Measurements from ENCODE around the gene ASGR2. TPM values are rescaled to one million over a fixed set of nuclear protein-coding genes. Genes with fewer than 3 reads are reported as not detected.

ASGR2 gene
- total and polyA plus RNA-seq, 4 donors = 0.24 to 0.50 (median 0.39) TPM; not detected in 1

- H3K36me3 ChIP-seq (ENCODE audit: control insufficient read depth, insufficient read depth, low read length) = no peaks in the 10 kb centered on the region
- H3K4me3 ChIP-seq (ENCODE audit: low read depth, low read length) = no peak overlapping the region
- H3K27ac ChIP-seq (ENCODE audit: low read depth, low read length) = no peak overlapping the region
- 91% methylated on average over 14 of the region's 14 CpGs for WGBS (ENCODE audit: insufficient coverage)
- DNase-seq (ENCODE audit: low read depth in 4 of 6, low spot score in 6 of 6) = no peak
- H3K27me3 ChIP-seq (ENCODE audit: control insufficient read depth, insufficient read depth, low read length) = no peaks in the 10 kb centered on the region
- H3K4me1 ChIP-seq (ENCODE audit: control insufficient read depth, insufficient read depth, low read length) = no peaks in the 10 kb centered on the region
- H3K9me3 ChIP-seq (ENCODE audit: control insufficient read depth, insufficient read depth, low read length) = no peaks in the 10 kb centered on the region
Observed at GRCh38 chr17:7074931-7075330, 39.7 kb downstream of the ASGR2 start.

GRCh38 chr17:7072406-7072805, 42.2 kb downstream of the ASGR2 start:
- Histone ChIP-seq H3K27me3 (ENCODE audit: control insufficient read depth, insufficient read depth, low read length) (no peaks in the 10 kb centered on the region), H3K4me3 (ENCODE audit: low read depth, low read length) (no peak overlapping the region), H3K9me3 (ENCODE audit: control insufficient read depth, insufficient read depth, low read length) (peaks cover 2% of the 10 kb centered on the region), H3K27ac (ENCODE audit: low read depth, low read length) (no peak overlapping the region), H3K4me1 (ENCODE audit: control insufficient read depth, insufficient read depth, low read length) (no peaks in the 10 kb centered on the region), H3K36me3 (ENCODE audit: control insufficient read depth, insufficient read depth, low read length) (no peaks in the 10 kb centered on the region)
- 100% methylated on average over 1 of the region's 2 CpGs for WGBS (ENCODE audit: insufficient coverage)
- no peak for DNase-seq (ENCODE audit: low read depth in 4 of 6, low spot score in 6 of 6)

GRCh38 chr17:7070712-7071111, 43.9 kb downstream of the ASGR2 start:
- 85% methylated on average over 2 of the region's 3 CpGs for WGBS (ENCODE audit: insufficient coverage)
- Histone ChIP-seq H3K4me3 (ENCODE audit: low read depth, low read length) (no peak overlapping the region), H3K36me3 (ENCODE audit: control insufficient read depth, insufficient read depth, low read length) (no peaks in the 10 kb centered on the region), H3K4me1 (ENCODE audit: control insufficient read depth, insufficient read depth, low read length) (no peaks in the 10 kb centered on the region), H3K27ac (ENCODE audit: low read depth, low read length) (no peak overlapping the region), H3K27me3 (ENCODE audit: control insufficient read depth, insufficient read depth, low read length) (no peaks in the 10 kb centered on the region), H3K9me3 (ENCODE audit: control insufficient read depth, insufficient read depth, low read length) (peaks cover 2% of the 10 kb centered on the region)
- DNase-seq (ENCODE audit: low read depth in 4 of 6, low spot score in 6 of 6) = no peak

DNA sequence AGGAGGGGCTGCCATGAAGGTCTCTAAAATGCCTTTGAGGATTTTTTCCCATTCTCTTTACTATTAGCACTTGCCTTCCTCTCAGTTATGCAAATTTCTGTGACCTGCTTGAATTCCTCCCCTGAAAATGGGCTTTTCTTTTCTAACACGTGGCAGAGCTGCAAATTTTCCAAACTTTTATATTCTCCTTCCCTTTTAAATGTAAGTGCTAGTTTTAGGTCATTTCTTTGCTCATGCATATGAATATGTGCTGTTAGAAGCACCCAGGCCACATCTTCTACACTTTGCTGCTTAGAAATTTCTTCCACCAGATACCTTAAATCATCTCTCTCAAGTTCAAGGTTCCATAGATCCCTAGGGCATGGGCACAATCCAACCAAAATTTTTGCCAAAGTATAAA, 46.4 kb downstream of the ASGR2 start:
- Histone ChIP-seq H3K9me3 (ENCODE audit: control insufficient read depth, insufficient read depth, low read length) (peaks cover 2% of the 10 kb centered on the region), H3K36me3 (ENCODE audit: control insufficient read depth, insufficient read depth, low read length) (no peaks in the 10 kb centered on the region), H3K27me3 (ENCODE audit: control insufficient read depth, insufficient read depth, low read length) (no peaks in the 10 kb centered on the region), H3K4me3 (ENCODE audit: low read depth, low read length) (no peak overlapping the region), H3K4me1 (ENCODE audit: control insufficient read depth, insufficient read depth, low read length) (peaks cover 4% of the 10 kb centered on the region), H3K27ac (ENCODE audit: low read depth, low read length) (no peak overlapping the region)
- DNase-seq (ENCODE audit: low read depth in 4 of 6, low spot score in 6 of 6) = no peak
- no CpG with 5 or more reads among the region's 1 CpG for WGBS (ENCODE audit: insufficient coverage)

- no peak overlapping the region for H3K27ac ChIP-seq (ENCODE audit: low read depth, low read length)
- H3K4me1 ChIP-seq (ENCODE audit: control insufficient read depth, insufficient read depth, low read length) = peaks cover 4% of the 10 kb centered on the region
- WGBS (ENCODE audit: insufficient coverage) = no CpG with 5 or more reads among the region's 1 CpG
- H3K4me3 ChIP-seq (ENCODE audit: low read depth, low read length) = no peak overlapping the region
- DNase-seq (ENCODE audit: low read depth in 4 of 6, low spot score in 6 of 6) = no peak
- H3K9me3 ChIP-seq (ENCODE audit: control insufficient read depth, insufficient read depth, low read length) = peaks cover 2% of the 10 kb centered on the region
- no peaks in the 10 kb centered on the region for H3K36me3 ChIP-seq (ENCODE audit: control insufficient read depth, insufficient read depth, low read length)
- no peaks in the 10 kb centered on the region for H3K27me3 ChIP-seq (ENCODE audit: control insufficient read depth, insufficient read depth, low read length)
Observed at GRCh38 chr17:7067198-7067597, 47.4 kb downstream of the ASGR2 start.

GRCh38 chr17:7064261-7064660, 50.4 kb downstream of the ASGR2 start:
- H3K4me3 ChIP-seq (ENCODE audit: low read depth, low read length) = no peak overlapping the region
- H3K27ac ChIP-seq (ENCODE audit: low read depth, low read length) = no peak overlapping the region
- peak in 1 of 6 donors; percentile 34 for DNase-seq (ENCODE audit: low read depth in 4 of 6, low spot score in 6 of 6)

GRCh38 chr17:7063518-7064094, 51.0 kb downstream of the ASGR2 start:
- WGBS (ENCODE audit: insufficient coverage) = 76% methylated on average over 2 of the region's 6 CpGs
- no peak overlapping the region for H3K27ac ChIP-seq (ENCODE audit: low read depth, low read length)
- H3K9me3 ChIP-seq (ENCODE audit: control insufficient read depth, insufficient read depth, low read length) = peaks cover 2% of the 10 kb centered on the region
- H3K4me1 ChIP-seq (ENCODE audit: control insufficient read depth, insufficient read depth, low read length) = peaks cover 4% of the 10 kb centered on the region
- H3K4me3 ChIP-seq (ENCODE audit: low read depth, low read length) = no peak overlapping the region
- no peaks in the 10 kb centered on the region for H3K27me3 ChIP-seq (ENCODE audit: control insufficient read depth, insufficient read depth, low read length)
- H3K36me3 ChIP-seq (ENCODE audit: control insufficient read depth, insufficient read depth, low read length) = no peaks in the 10 kb centered on the region
- DNase-seq (ENCODE audit: low read depth in 4 of 6, low spot score in 6 of 6) = no peak

More at GRCh38 chr17:7064261-7064660, 50.4 kb downstream of the ASGR2 start:
- Histone ChIP-seq H3K4me1 (ENCODE audit: control insufficient read depth, insufficient read depth, low read length) (peaks cover 4% of the 10 kb centered on the region), H3K36me3 (ENCODE audit: control insufficient read depth, insufficient read depth, low read length) (no peaks in the 10 kb centered on the region), H3K9me3 (ENCODE audit: control insufficient read depth, insufficient read depth, low read length) (peaks cover 2% of the 10 kb centered on the region), H3K27me3 (ENCODE audit: control insufficient read depth, insufficient read depth, low read length) (no peaks in the 10 kb centered on the region)
- WGBS (ENCODE audit: insufficient coverage) = 26% methylated on average over 4 of the region's 4 CpGs

- WGBS (ENCODE audit: insufficient coverage) = 43% methylated on average over 3 of the region's 6 CpGs
- Histone ChIP-seq H3K9me3 (ENCODE audit: control insufficient read depth, insufficient read depth, low read length) (no peaks in the 10 kb centered on the region), H3K36me3 (ENCODE audit: control insufficient read depth, insufficient read depth, low read length) (no peaks in the 10 kb centered on the region), H3K4me1 (ENCODE audit: control insufficient read depth, insufficient read depth, low read length) (peaks cover 4% of the 10 kb centered on the region), H3K27me3 (ENCODE audit: control insufficient read depth, insufficient read depth, low read length) (no peaks in the 10 kb centered on the region), H3K27ac (ENCODE audit: low read depth, low read length) (no peak overlapping the region), H3K4me3 (ENCODE audit: low read depth, low read length) (no peak overlapping the region)
- DNase-seq (ENCODE audit: low read depth in 4 of 6, low spot score in 6 of 6) = peak in 1 of 6 donors; percentile 48
Observed at GRCh38 chr17:7060165-7060891, 54.3 kb downstream of the ASGR2 start.

- Histone ChIP-seq H3K27ac (ENCODE audit: low read depth, low read length) (no peak overlapping the region), H3K4me1 (ENCODE audit: control insufficient read depth, insufficient read depth, low read length) (peaks cover 4% of the 10 kb centered on the region), H3K9me3 (ENCODE audit: control insufficient read depth, insufficient read depth, low read length) (no peaks in the 10 kb centered on the region), H3K27me3 (ENCODE audit: control insufficient read depth, insufficient read depth, low read length) (no peaks in the 10 kb centered on the region), H3K36me3 (ENCODE audit: control insufficient read depth, insufficient read depth, low read length) (no peaks in the 10 kb centered on the region), H3K4me3 (ENCODE audit: low read depth, low read length) (no peak overlapping the region)
- no peak for DNase-seq (ENCODE audit: low read depth in 4 of 6, low spot score in 6 of 6)
- WGBS (ENCODE audit: insufficient coverage) = 76% methylated on average over 5 of the region's 7 CpGs
Observed at GRCh38 chr17:7058831-7059447, 55.7 kb downstream of the ASGR2 start.

GRCh38 chr17:7056386-7056785, 58.2 kb downstream of the ASGR2 start:
- Histone ChIP-seq H3K27ac (ENCODE audit: low read depth, low read length) (no peak overlapping the region), H3K9me3 (ENCODE audit: control insufficient read depth, insufficient read depth, low read length) (no peaks in the 10 kb centered on the region), H3K4me1 (ENCODE audit: control insufficient read depth, insufficient read depth, low read length) (no peaks in the 10 kb centered on the region), H3K27me3 (ENCODE audit: control insufficient read depth, insufficient read depth, low read length) (no peaks in the 10 kb centered on the region), H3K4me3 (ENCODE audit: low read depth, low read length) (no peak overlapping the region), H3K36me3 (ENCODE audit: control insufficient read depth, insufficient read depth, low read length) (no peaks in the 10 kb centered on the region)
- no peak for DNase-seq (ENCODE audit: low read depth in 4 of 6, low spot score in 6 of 6)
- no CpG with 5 or more reads among the region's 4 CpGs for WGBS (ENCODE audit: insufficient coverage)
